NCI-H2196 treated with DMSO at 0.1 percent for 48 hours (cell line): ENCODE data around the gene MMADHC.
"Not testable (repeated sequence)": the region's sequence is repeated elsewhere in the genome, so short reads cannot be mapped to it uniquely, and the experiment has no call there.

Source experiments
- DNase-seq: peaks from one replicate; lab custom pipeline; 2025; ENCODE audit not compliant: unreplicated experiment; lab: John Stamatoyannopoulos, UW

MMADHC gene

GRCh38 chr2:149595056-149595963, 7.7 kb upstream of the MMADHC start:
- no peak for DNase-seq

GRCh38 chr2:149594411-149594810, 6.8 kb upstream of the MMADHC start:
- DNase-seq: no peak

GRCh38 chr2:149587950-149588487, 444 bp upstream of the MMADHC start:
- no peak for DNase-seq

- no peak for DNase-seq
Observed at GRCh38 chr2:149586898-149587219, 716 bp downstream of the MMADHC start.

- no peak for DNase-seq
Observed at GRCh38 chr2:149586063-149586462, 1.5 kb downstream of the MMADHC start.

GRCh38 chr2:149585166-149585885, 2.2 kb downstream of the MMADHC start:
- no peak for DNase-seq

GRCh38 chr2:149579972-149580882, 7.3 kb downstream of the MMADHC start:
- DNase-seq: no peak

- no peak for DNase-seq
Observed at GRCh38 chr2:149577269-149577668, 10.3 kb downstream of the MMADHC start.

- DNase-seq: no peak
Observed at GRCh38 chr2:149575752-149576151, 11.8 kb downstream of the MMADHC start.

GRCh38 chr2:149575277-149575676, 12.3 kb downstream of the MMADHC start:
- no peak for DNase-seq

GRCh38 chr2:149573760-149574159, 13.8 kb downstream of the MMADHC start:
- no peak for DNase-seq

GRCh38 chr2:149572102-149572953, 15.2 kb downstream of the MMADHC start:
- DNase-seq: no peak

GRCh38 chr2:149568138-149568537, 19.4 kb downstream of the MMADHC start:
- no peak for DNase-seq

GRCh38 chr2:149566652-149567051, 20.9 kb downstream of the MMADHC start:
- no peak for DNase-seq

GRCh38 chr2:149565625-149566024, 21.9 kb downstream of the MMADHC start:
- not testable (repeated sequence) for DNase-seq

GRCh38 chr2:149564983-149565382, 22.6 kb downstream of the MMADHC start:
- no peak for DNase-seq

GRCh38 chr2:149564097-149564496, 23.5 kb downstream of the MMADHC start:
- DNase-seq: no peak

- DNase-seq: no peak
Observed at GRCh38 chr2:149562324-149562723, 25.3 kb downstream of the MMADHC start.

- peak; percentile 5 for DNase-seq
Observed at GRCh38 chr2:149561309-149561926, 26.2 kb downstream of the MMADHC start.
